ENCODE data around the gene TPTE2. TPM values are rescaled to one million over a fixed set of nuclear protein-coding genes. Genes with fewer than 3 reads are reported as not detected.

Gene TPTE2
- total and polyA plus RNA-seq, 4 donors: not detected

DNA sequence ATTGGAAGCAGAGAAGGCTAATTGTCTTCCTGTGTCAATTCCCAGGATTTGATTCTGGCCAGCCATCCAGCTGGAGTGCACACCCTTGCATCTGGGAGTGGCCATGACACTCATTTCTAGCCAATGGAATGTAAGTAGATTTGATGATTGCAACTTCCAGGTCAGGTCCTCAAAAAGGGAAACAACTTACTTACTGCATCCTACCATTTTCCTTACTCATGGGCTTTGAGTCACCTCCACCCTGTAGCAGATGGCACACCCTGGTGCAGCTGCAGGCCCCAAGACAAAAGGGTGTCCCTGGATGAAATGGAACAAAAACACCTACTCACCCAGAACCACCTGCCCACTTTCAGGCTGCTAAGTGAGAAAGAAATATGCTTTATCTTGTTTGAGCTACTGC lies 44.8 kb upstream of the TPTE2 start:
- peaks cover 0 to 13% (median 0%) of the 10 kb centered on the region in 4 donors for H3K9me3 ChIP-seq (ENCODE audit: control insufficient read depth in 4 of 4, low read length in 3 of 4)
- H3K4me1 ChIP-seq (ENCODE audit: control insufficient read depth in 4 of 4, insufficient read depth in 4 of 4, low read length in 3 of 4): peaks cover 0 to 11% (median 8%) of the 10 kb centered on the region in 4 donors
- H3K4me3 ChIP-seq (ENCODE audit: low read depth in 1 of 3, low read length in 3 of 3): no peak overlapping the region
- TF ChIP-seq, protein P1, sequence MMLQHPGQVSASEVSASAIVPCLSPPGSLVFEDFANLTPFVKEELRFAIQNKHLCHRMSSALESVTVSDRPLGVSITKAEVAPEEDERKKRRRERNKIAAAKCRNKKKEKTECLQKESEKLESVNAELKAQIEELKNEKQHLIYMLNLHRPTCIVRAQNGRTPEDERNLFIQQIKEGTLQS (IDR thresholded peaks at IDR 0.05): no peak
- TF ChIP-seq GABPA (IDR thresholded peaks at IDR 0.05 in 1 of 2, conservative IDR thresholded peaks at IDR 0.05 in 1 of 2) (no peak), HNF4G (IDR thresholded peaks at IDR 0.05) (no peak), SP1 (IDR thresholded peaks at IDR 0.05) (no peak), EGR1 (IDR thresholded peaks at IDR 0.05; ENCODE audit: low read depth in 2 of 2) (no peak), YY1 (IDR thresholded peaks at IDR 0.05) (no peak), FOXA1 (IDR thresholded peaks at IDR 0.05) (no peak), JUND (IDR thresholded peaks at IDR 0.05) (no peak), RAD21 (IDR thresholded peaks at IDR 0.05) (no peak), RXRA (IDR thresholded peaks at IDR 0.05) (no peak)
- TF ChIP-seq, protein P2, sequence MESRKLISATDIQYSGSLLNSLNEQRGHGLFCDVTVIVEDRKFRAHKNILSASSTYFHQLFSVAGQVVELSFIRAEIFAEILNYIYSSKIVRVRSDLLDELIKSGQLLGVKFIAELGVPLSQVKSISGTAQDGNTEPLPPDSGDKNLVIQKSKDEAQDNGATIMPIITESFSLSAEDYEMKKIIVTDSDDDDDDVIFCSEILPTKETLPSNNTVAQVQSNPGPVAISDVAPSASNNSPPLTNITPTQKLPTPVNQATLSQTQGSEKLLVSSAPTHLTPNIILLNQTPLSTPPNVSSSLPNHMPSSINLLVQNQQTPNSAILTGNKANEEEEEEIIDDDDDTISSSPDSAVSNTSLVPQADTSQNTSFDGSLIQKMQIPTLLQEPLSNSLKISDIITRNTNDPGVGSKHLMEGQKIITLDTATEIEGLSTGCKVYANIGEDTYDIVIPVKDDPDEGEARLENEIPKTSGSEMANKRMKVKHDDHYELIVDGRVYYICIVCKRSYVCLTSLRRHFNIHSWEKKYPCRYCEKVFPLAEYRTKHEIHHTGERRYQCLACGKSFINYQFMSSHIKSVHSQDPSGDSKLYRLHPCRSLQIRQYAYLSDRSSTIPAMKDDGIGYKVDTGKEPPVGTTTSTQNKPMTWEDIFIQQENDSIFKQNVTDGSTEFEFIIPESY (IDR thresholded peaks at IDR 0.05): no peak
- H3K36me3 ChIP-seq (ENCODE audit: control insufficient read depth in 4 of 4, insufficient read depth in 3 of 4, low read depth in 1 of 4, low read length in 3 of 4): no peaks in the 10 kb centered on the region
- DNase-seq (ENCODE audit: low spot score): no peak
- peaks cover 0 to 5% (median 2%) of the 10 kb centered on the region in 4 donors for H3K27me3 ChIP-seq (ENCODE audit: control insufficient read depth in 4 of 4, insufficient read depth in 4 of 4, low read length in 3 of 4)
- no peak overlapping the region for H3K9ac ChIP-seq (ENCODE audit: low read depth in 1 of 2, low read length in 2 of 2)
- no peak overlapping the region for H3K27ac ChIP-seq (ENCODE audit: low read depth in 1 of 2, low read length in 2 of 2)

DNA sequence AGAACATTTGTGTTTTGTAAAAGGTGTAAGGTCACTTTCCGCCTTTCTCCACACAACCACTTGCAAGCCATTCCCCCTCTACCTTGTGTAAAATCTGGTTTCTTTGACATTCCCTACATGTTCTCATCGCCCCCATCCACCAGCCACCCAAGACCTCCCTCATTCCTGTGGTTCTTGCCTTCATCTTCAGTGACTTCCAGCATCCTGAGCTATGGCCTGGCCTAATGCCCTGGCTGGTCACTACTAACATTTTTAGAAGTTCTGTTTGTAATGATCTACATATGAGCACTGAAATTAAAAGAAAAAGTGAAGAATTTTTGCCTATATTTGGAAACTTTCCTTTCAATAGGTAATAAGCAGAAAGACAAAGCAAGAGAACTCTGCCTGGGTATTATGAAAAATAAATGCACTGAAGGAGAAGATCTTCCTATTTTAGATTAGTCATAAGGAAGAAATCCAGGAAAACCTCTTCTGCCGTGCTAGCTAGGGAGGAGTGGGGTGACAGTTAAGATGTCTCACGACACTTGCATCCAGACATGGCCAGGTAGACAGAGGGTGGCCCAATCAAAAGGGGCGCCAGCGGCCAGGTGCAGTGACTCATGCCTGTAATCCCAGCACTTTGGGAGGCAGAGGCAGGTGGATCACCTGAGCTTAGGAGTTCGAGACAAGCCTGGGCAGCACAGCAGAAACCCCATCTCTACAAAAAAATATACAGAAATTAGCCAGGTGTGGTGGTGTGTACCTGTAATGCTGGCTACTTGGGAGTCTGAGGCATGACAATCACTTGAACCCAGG lies 44.0 kb upstream of the TPTE2 start:
- H3K27me3 ChIP-seq (ENCODE audit: control insufficient read depth in 4 of 4, insufficient read depth in 4 of 4, low read length in 3 of 4): peaks cover 0 to 5% (median 2%) of the 10 kb centered on the region in 4 donors
- H3K4me1 ChIP-seq (ENCODE audit: control insufficient read depth in 4 of 4, insufficient read depth in 4 of 4, low read length in 3 of 4): peaks cover 0 to 11% (median 8%) of the 10 kb centered on the region in 4 donors
- H3K9ac ChIP-seq (ENCODE audit: low read depth in 1 of 2, low read length in 2 of 2): no peak overlapping the region
- no peak for DNase-seq (ENCODE audit: low spot score)
- WGBS: 92% methylated on average over 7 of the region's 7 CpGs
- H3K36me3 ChIP-seq (ENCODE audit: control insufficient read depth in 4 of 4, insufficient read depth in 3 of 4, low read depth in 1 of 4, low read length in 3 of 4): no peaks in the 10 kb centered on the region
- no peak overlapping the region for H3K27ac ChIP-seq (ENCODE audit: low read depth in 1 of 2, low read length in 2 of 2)
- TF ChIP-seq YY1 (IDR thresholded peaks at IDR 0.05) (no peak), SP1 (IDR thresholded peaks at IDR 0.05) (no peak), FOXA2 (IDR thresholded peaks at IDR 0.05) (no peak), NR2F2 (IDR thresholded peaks at IDR 0.05) (no peak), JUND (IDR thresholded peaks at IDR 0.05) (no peak), TAF1 (conservative IDR thresholded peaks at IDR 0.05) (no peak), FOXA1 (IDR thresholded peaks at IDR 0.05) (no peak)
- TF ChIP-seq, protein P3, sequence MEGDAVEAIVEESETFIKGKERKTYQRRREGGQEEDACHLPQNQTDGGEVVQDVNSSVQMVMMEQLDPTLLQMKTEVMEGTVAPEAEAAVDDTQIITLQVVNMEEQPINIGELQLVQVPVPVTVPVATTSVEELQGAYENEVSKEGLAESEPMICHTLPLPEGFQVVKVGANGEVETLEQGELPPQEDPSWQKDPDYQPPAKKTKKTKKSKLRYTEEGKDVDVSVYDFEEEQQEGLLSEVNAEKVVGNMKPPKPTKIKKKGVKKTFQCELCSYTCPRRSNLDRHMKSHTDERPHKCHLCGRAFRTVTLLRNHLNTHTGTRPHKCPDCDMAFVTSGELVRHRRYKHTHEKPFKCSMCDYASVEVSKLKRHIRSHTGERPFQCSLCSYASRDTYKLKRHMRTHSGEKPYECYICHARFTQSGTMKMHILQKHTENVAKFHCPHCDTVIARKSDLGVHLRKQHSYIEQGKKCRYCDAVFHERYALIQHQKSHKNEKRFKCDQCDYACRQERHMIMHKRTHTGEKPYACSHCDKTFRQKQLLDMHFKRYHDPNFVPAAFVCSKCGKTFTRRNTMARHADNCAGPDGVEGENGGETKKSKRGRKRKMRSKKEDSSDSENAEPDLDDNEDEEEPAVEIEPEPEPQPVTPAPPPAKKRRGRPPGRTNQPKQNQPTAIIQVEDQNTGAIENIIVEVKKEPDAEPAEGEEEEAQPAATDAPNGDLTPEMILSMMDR (IDR thresholded peaks at IDR 0.05; ENCODE audit: low read depth, low read length, missing input control): no peak
- TF ChIP-seq, protein P4, sequence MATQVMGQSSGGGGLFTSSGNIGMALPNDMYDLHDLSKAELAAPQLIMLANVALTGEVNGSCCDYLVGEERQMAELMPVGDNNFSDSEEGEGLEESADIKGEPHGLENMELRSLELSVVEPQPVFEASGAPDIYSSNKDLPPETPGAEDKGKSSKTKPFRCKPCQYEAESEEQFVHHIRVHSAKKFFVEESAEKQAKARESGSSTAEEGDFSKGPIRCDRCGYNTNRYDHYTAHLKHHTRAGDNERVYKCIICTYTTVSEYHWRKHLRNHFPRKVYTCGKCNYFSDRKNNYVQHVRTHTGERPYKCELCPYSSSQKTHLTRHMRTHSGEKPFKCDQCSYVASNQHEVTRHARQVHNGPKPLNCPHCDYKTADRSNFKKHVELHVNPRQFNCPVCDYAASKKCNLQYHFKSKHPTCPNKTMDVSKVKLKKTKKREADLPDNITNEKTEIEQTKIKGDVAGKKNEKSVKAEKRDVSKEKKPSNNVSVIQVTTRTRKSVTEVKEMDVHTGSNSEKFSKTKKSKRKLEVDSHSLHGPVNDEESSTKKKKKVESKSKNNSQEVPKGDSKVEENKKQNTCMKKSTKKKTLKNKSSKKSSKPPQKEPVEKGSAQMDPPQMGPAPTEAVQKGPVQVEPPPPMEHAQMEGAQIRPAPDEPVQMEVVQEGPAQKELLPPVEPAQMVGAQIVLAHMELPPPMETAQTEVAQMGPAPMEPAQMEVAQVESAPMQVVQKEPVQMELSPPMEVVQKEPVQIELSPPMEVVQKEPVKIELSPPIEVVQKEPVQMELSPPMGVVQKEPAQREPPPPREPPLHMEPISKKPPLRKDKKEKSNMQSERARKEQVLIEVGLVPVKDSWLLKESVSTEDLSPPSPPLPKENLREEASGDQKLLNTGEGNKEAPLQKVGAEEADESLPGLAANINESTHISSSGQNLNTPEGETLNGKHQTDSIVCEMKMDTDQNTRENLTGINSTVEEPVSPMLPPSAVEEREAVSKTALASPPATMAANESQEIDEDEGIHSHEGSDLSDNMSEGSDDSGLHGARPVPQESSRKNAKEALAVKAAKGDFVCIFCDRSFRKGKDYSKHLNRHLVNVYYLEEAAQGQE (IDR thresholded peaks at IDR 0.05): no peak
- TF ChIP-seq, protein P5, sequence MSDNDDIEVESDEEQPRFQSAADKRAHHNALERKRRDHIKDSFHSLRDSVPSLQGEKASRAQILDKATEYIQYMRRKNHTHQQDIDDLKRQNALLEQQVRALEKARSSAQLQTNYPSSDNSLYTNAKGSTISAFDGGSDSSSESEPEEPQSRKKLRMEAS (IDR thresholded peaks at IDR 0.05): no peak
- TF ChIP-seq, protein P2 (IDR thresholded peaks at IDR 0.05): no peak
- TF ChIP-seq, protein P1 (IDR thresholded peaks at IDR 0.05): no peak
- H3K9me3 ChIP-seq (ENCODE audit: control insufficient read depth in 4 of 4, low read length in 3 of 4): peaks cover 0 to 13% (median 0%) of the 10 kb centered on the region in 4 donors
- no peak overlapping the region for H3K4me3 ChIP-seq (ENCODE audit: low read depth in 1 of 3, low read length in 3 of 3)

Data from liver (tissue), 9 donors.